HCEC 1CT (cell line): Measurements from ENCODE around the gene CADM4.

ENCODE experiments used
- DNase-seq: peaks from one replicate; pipeline ENCODE4 v3.0.0-alpha.2; 2017

Gene CADM4

GRCh38 chr19:43631491-43631890 lies 8.2 kb downstream of the CADM4 start:
- no peak for DNase-seq

GRCh38 chr19:43628646-43629326 lies 10.9 kb downstream of the CADM4 start:
- no peak for DNase-seq

- DNase-seq = no peak
Observed at GRCh38 chr19:43626838-43627237, 12.8 kb downstream of the CADM4 start.

- DNase-seq = no peak
Observed at GRCh38 chr19:43625918-43626579, 13.6 kb downstream of the CADM4 start.

GRCh38 chr19:43624933-43625332 lies 14.7 kb downstream of the CADM4 start:
- DNase-seq = no peak

GRCh38 chr19:43623889-43624670 lies 15.6 kb downstream of the CADM4 start:
- DNase-seq = no peak

- no peak for DNase-seq
Observed at GRCh38 chr19:43622956-43623355, 16.7 kb downstream of the CADM4 start.

GRCh38 chr19:43622070-43622469 lies 17.6 kb downstream of the CADM4 start:
- DNase-seq = no peak

GRCh38 chr19:43620061-43621001 lies 19.3 kb downstream of the CADM4 start:
- DNase-seq = no peak

- peak; percentile 79 for DNase-seq
Observed at GRCh38 chr19:43619262-43620060, 20.2 kb downstream of the CADM4 start, which contains the start of gene ZNF428. Gene ZNF428, minus strand, starts transcription at chr19:43619629. Its CDS starts 5,325 bp downstream, at chr19:43614304.

- peak; percentile 29 for DNase-seq
Observed at GRCh38 chr19:43618921-43619261, 20.8 kb downstream of the CADM4 start.

- DNase-seq = no peak
Observed at GRCh38 chr19:43616954-43617353, 22.7 kb downstream of the CADM4 start.

- no peak for DNase-seq
Observed at GRCh38 chr19:43616306-43616705, 23.3 kb downstream of the CADM4 start.

- DNase-seq = no peak
Observed at GRCh38 chr19:43612374-43612773, 27.3 kb downstream of the CADM4 start.

- no peak for DNase-seq
Observed at GRCh38 chr19:43611788-43612187, 27.9 kb downstream of the CADM4 start, which contains the start of gene SRRM5. Gene SRRM5, plus strand, starts transcription at chr19:43612088. Its CDS starts 34 bp downstream, at chr19:43612122.

GRCh38 chr19:43610493-43610892 lies 29.2 kb downstream of the CADM4 start:
- no peak for DNase-seq

- DNase-seq = no peak
Observed at GRCh38 chr19:43609872-43610271, 29.8 kb downstream of the CADM4 start.

- no peak for DNase-seq
Observed at GRCh38 chr19:43607238-43608205, 32.1 kb downstream of the CADM4 start.

- DNase-seq = no peak
Observed at GRCh38 chr19:43606569-43607229, 33.0 kb downstream of the CADM4 start.
